Panc1 (cell line): ENCODE results near the gene COL9A2. TPM values are rescaled to one million over a fixed set of nuclear protein-coding genes. Genes with fewer than 3 reads are reported as not detected.

ENCODE experiments used
- ATAC-seq: fragments of 200-7000 bp; cut with Tn5 transposase; 2 replicates; pipeline ENCODE4 v1.9.1; 2020; ENCODE audit warnings: mild to moderate bottlenecking, moderate library complexity
- BruUV-seq: library from RNA; stranded (reverse); fragments of 400-500 nt; replicated peaks from 2 replicates; lab custom pipeline; 2021; lab: Mats Ljungman, UMichigan
- CTCF ChIA-PET: fragments of 300-600 bp; sonication (Branson Sonifier 250); formaldehyde crosslinking; loops from one replicate; lab custom pipeline; 2022; ENCODE audit warnings: antibody characterized with exemption; lab: Charles Lee
- POLR2A ChIA-PET: fragments of 300-600 bp; sonication (Branson Sonifier 250); formaldehyde crosslinking; loops from one replicate; lab custom pipeline; 2022; ENCODE audit warnings: antibody characterized with exemption; lab: Charles Lee
- DNase-seq: peaks from one replicate; pipeline ENCODE4 v3.0.0-alpha.2; 2010; ENCODE audit warnings: low read depth, low spot score
- H3K27ac ChIP-seq: 2 replicates; pipeline ENCODE4 v1.5.1; 2011; ENCODE audit warnings: mild to moderate bottlenecking, low read length, inconsistent platforms
- H3K27me3 ChIP-seq: fragments of 200-500 bp; sonication (Bioruptor generic); 2 replicates; pipeline ENCODE4 v1.6.0; 2014; ENCODE audit warnings: low read length, inconsistent platforms; ENCODE audit not compliant: control insufficient read depth, insufficient read depth
- H3K36me3 ChIP-seq: fragments of 200-500 bp; sonication (Bioruptor generic); 2 replicates; pipeline ENCODE4 v1.5.1; 2014; ENCODE audit warnings: inconsistent platforms, mild to moderate bottlenecking, low read length, moderate library complexity; ENCODE audit not compliant: control insufficient read depth, insufficient read depth
- H3K4me1 ChIP-seq: 2 replicates; pipeline ENCODE4 v1.5.1; 2011; ENCODE audit warnings: inconsistent platforms, mild to moderate bottlenecking, low read length, moderate library complexity; ENCODE audit not compliant: control insufficient read depth, insufficient read depth
- H3K4me3 ChIP-seq, 2 experiments: 2 replicates each; pipeline ENCODE4 v1.5.1; 2011 to 2012; ENCODE audit warnings: low read depth in 2 of 2, low read length in 2 of 2, mild to moderate bottlenecking in 2 of 2, inconsistent platforms in 1 of 2, moderate library complexity in 1 of 2
- H3K9me3 ChIP-seq: fragments of 200-500 bp; sonication (Bioruptor generic); 2 replicates; pipeline ENCODE4 v1.5.1; 2014; ENCODE audit warnings: low read depth, mild to moderate bottlenecking, inconsistent platforms, low read length, moderate library complexity; ENCODE audit not compliant: control insufficient read depth, insufficient read depth
- CTCF ChIP-seq: fragments of 450-650 bp; IDR thresholded peaks from 2 replicates; pipeline ENCODE4 v1.5.1; 2017; ENCODE audit warnings: mild to moderate bottlenecking
- POLR2AphosphoS5 ChIP-seq: IDR thresholded peaks from 2 replicates; pipeline ENCODE4 v1.6.1; 2012; ENCODE audit warnings: mild to moderate bottlenecking, low read depth, low read length, moderate library complexity
- SIN3A ChIP-seq: IDR thresholded peaks from 2 replicates; pipeline ENCODE4 v1.6.1; 2012; ENCODE audit warnings: low read depth, mild to moderate bottlenecking, low read length, moderate library complexity, borderline replicate concordance; ENCODE audit not compliant: insufficient read depth
- TCF7L2 ChIP-seq: IDR thresholded peaks from 2 replicates; pipeline ENCODE4 v1.6.1; 2011; ENCODE audit warnings: mild to moderate bottlenecking, low read depth, low read length, inconsistent platforms
- in situ Hi-C: cut with HindIII; loops from 2 replicates; pipeline ENCODE4 v1.10.0; 2016; ENCODE audit warnings: low sequenced_read_pairs, low pct_unique_long_range_greater_than_20kb
- intact Hi-C: fragments of 100-400 bp; cut with micrococcal nuclease; formaldehyde crosslinking; loops from one replicate; pipeline ENCODE4 v1.10.0; 2022; ENCODE audit not compliant: unreplicated experiment
- total RNA-seq: library from RNA; stranded (reverse); gene quantifications from one replicate; pipeline ENCODE4 v1.2.1, GENCODE V29; 2021; ENCODE audit not compliant: unreplicated experiment
- TF ChIP-seq, protein P1 (sequence below), 2 experiments: IDR thresholded peaks; 2 replicates each; pipeline ENCODE4 v1.6.1; 2011 to 2012; ENCODE audit warnings: low read depth in 2 of 2, control low read depth in 1 of 2, low read length in 1 of 2, mild to moderate bottlenecking in 1 of 2, moderate library complexity in 1 of 2; ENCODE audit not compliant: insufficient read depth in 1 of 2

The COL9A2 gene
- total RNA-seq, 1 experiment from 2014 or later = 2.9 TPM

DNA sequence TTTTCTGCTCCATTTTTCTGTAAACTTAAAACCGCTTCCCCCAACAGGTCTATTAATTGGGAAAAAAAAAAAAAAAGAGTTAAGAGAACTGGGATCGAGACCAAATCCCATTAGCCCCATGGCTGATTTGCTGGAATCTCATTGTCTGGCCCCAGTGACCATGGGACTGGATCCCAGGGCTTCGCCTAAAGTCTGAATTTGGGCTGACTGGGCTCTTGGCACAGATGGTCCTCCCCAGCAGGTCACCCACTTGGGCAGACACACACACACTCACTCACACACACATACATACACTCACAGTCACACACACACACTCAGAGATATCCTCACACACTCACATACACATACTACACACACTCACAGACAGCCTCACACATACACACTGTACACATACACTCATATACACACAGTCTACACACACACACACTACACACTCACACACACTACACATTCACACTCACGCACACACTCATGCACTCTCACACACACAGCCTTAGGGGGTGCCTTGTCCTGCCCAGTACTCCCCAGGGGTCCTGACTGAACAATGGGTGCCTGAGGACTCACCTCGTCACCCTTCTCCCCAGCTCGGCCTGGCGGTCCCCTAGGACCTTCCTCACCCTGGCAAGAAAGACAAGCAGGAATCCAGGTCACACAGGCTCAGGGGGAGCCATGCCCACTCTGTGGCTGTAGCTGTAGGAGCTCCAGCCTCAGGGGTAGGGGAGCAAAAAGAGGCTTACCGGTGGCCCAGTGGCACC is 7.5 kb downstream of the COL9A2 start:
- Histone ChIP-seq H3K9me3 (no peaks in the 10 kb centered on the region), H3K27me3 (no peaks in the 10 kb centered on the region), H3K4me3 (no peak overlapping the region), H3K4me1 (no peaks in the 10 kb centered on the region), H3K27ac (no peak overlapping the region), H3K36me3 (no peaks in the 10 kb centered on the region)
- TF ChIP-seq SIN3A = no peak
- TF ChIP-seq POLR2AphosphoS5 = no peak
- TF ChIP-seq, protein P1, sequence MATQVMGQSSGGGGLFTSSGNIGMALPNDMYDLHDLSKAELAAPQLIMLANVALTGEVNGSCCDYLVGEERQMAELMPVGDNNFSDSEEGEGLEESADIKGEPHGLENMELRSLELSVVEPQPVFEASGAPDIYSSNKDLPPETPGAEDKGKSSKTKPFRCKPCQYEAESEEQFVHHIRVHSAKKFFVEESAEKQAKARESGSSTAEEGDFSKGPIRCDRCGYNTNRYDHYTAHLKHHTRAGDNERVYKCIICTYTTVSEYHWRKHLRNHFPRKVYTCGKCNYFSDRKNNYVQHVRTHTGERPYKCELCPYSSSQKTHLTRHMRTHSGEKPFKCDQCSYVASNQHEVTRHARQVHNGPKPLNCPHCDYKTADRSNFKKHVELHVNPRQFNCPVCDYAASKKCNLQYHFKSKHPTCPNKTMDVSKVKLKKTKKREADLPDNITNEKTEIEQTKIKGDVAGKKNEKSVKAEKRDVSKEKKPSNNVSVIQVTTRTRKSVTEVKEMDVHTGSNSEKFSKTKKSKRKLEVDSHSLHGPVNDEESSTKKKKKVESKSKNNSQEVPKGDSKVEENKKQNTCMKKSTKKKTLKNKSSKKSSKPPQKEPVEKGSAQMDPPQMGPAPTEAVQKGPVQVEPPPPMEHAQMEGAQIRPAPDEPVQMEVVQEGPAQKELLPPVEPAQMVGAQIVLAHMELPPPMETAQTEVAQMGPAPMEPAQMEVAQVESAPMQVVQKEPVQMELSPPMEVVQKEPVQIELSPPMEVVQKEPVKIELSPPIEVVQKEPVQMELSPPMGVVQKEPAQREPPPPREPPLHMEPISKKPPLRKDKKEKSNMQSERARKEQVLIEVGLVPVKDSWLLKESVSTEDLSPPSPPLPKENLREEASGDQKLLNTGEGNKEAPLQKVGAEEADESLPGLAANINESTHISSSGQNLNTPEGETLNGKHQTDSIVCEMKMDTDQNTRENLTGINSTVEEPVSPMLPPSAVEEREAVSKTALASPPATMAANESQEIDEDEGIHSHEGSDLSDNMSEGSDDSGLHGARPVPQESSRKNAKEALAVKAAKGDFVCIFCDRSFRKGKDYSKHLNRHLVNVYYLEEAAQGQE (IDR thresholded peaks at IDR 0.05; ENCODE audit: insufficient read depth in 1 of 2, low read depth in 2 of 2, low read length in 1 of 2) = no peak
- TF ChIP-seq TCF7L2 = no peak
- TF ChIP-seq CTCF = no peak
- no TSS peak for BruUV-seq
- DNase-seq = no peak
- ChIA-PET CTCF (no interaction called here), POLR2A (no interaction called here)
- in situ Hi-C loops (no loop called here), intact Hi-C loops (no loop called here)
- ATAC-seq = no peak

- in situ Hi-C loops (no loop called here), intact Hi-C loops (no loop called here)
- no peak for TF ChIP-seq TCF7L2
- TF ChIP-seq POLR2AphosphoS5 = no peak
- no peak for TF ChIP-seq SIN3A
- TF ChIP-seq CTCF = no peak
- TF ChIP-seq, protein P1 (IDR thresholded peaks at IDR 0.05; ENCODE audit: insufficient read depth in 1 of 2, low read depth in 2 of 2, low read length in 1 of 2) = no peak
- Histone ChIP-seq H3K36me3 (no peaks in the 10 kb centered on the region), H3K27me3 (no peaks in the 10 kb centered on the region), H3K27ac (no peak overlapping the region), H3K4me3 (no peak overlapping the region), H3K9me3 (no peaks in the 10 kb centered on the region), H3K4me1 (no peaks in the 10 kb centered on the region)
- ChIA-PET CTCF (interaction anchor here (0.6 kb wide), 1 partner anchor 21 kb away, joined by 4 read pairs; no protein-coding TSS in a partner anchor), POLR2A (no interaction called here)
- DNase-seq (no peak), ATAC-seq (no peak)
- no TSS peak for BruUV-seq
These were observed 8.9 kb downstream of the COL9A2 start for GRCh38 chr1:40308036-40308727.
